Endothelial cell of umbilical vein (primary cell): ENCODE measurements around the gene EEF1A1. TPM values are rescaled to one million over a fixed set of nuclear protein-coding genes. Genes with fewer than 3 reads are reported as not detected.
"Not testable (repeated sequence)": the region's sequence is repeated elsewhere in the genome, so short reads cannot be mapped to it uniquely, and the experiment has no call there.

ENCODE experiments used
- BruUV-seq: library from RNA; stranded (reverse); fragments of 400-500 nt; replicated peaks from 2 replicates; lab custom pipeline; 2021; lab: Mats Ljungman, UMichigan
- CTCF ChIA-PET: fragments of 300-600, 350-600 bp; sonication (Branson Sonifier 250); formaldehyde crosslinking; loops from one replicate; lab custom pipeline; 2021; ENCODE audit warnings: antibody characterized with exemption, inconsistent platforms; lab: Charles Lee
- POLR2A ChIA-PET: fragments of 300-600, 350-600 bp; sonication (Branson Sonifier 250); formaldehyde crosslinking; loops from one replicate; lab custom pipeline; 2021; ENCODE audit warnings: antibody characterized with exemption, inconsistent platforms; lab: Charles Lee
- DNase-seq: peaks from one replicate; pipeline ENCODE4 v3.0.0-alpha.2; 2011; ENCODE audit warnings: low read depth, low spot score
- FAIRE-seq: peaks from 2 replicates; lab custom pipeline; 2011; peaks lifted over from hg19 to GRCh38; lab: Jason Lieb, UNC
- H2AFZ ChIP-seq: 2 replicates; pipeline ENCODE4 v1.6.0; 2012; ENCODE audit warnings: low read depth, low read length, control low read depth, inconsistent platforms
- H3K27ac ChIP-seq: 2 replicates; pipeline ENCODE4 v1.5.1; 2011; ENCODE audit warnings: low read depth, mild to moderate bottlenecking, control low read depth, low read length, moderate library complexity; ENCODE audit not compliant: insufficient read depth
- H3K27me3 ChIP-seq, 2 experiments: 2 replicates each; pipeline versions ENCODE4 v1.6.0 to v1.6.1; 2011; ENCODE audit warnings: low read length in 2 of 2, mixed read lengths in 1 of 2; ENCODE audit not compliant: control insufficient read depth in 2 of 2, insufficient read depth in 2 of 2
- H3K36me3 ChIP-seq, 2 experiments: 2 replicates in 1 of 2; 3 replicates in 1 of 2; pipeline ENCODE4 v1.5.1; 2011; ENCODE audit warnings: low read length in 2 of 2, mild to moderate bottlenecking in 1 of 2, moderate library complexity in 1 of 2; ENCODE audit not compliant: control insufficient read depth in 2 of 2, insufficient read depth in 2 of 2; ENCODE audit errors: extremely low read depth in 1 of 2
- H3K4me1 ChIP-seq: 3 replicates; pipeline ENCODE4 v1.5.1; 2011; ENCODE audit warnings: mild to moderate bottlenecking, low read length; ENCODE audit not compliant: control insufficient read depth, insufficient read depth; ENCODE audit errors: extremely low read depth
- H3K4me2 ChIP-seq: 2 replicates; pipeline ENCODE4 v1.6.1; 2011; ENCODE audit warnings: low read length, control low read depth, mixed read lengths; ENCODE audit not compliant: insufficient read depth
- H3K4me3 ChIP-seq, 3 experiments: fragments of 200-600 bp in 1 of 3; sonication (generic), shearing (Covaris generic) in 1 of 3; replicated peaks in 1 of 3; 2 replicates each; pipeline ENCODE4 v1.5.1; 2011 to 2016; ENCODE audit warnings: control low read depth in 3 of 3, low read length in 3 of 3, mild to moderate bottlenecking in 2 of 3, inconsistent platforms in 1 of 3, low read depth in 1 of 3, moderate library complexity in 1 of 3; ENCODE audit not compliant: insufficient read depth in 1 of 3
- H3K79me2 ChIP-seq: 2 replicates; pipeline ENCODE4 v1.6.0; 2012; ENCODE audit warnings: low read length, inconsistent platforms; ENCODE audit not compliant: control insufficient read depth, insufficient read depth
- H3K9ac ChIP-seq: replicated peaks from 2 replicates; pipeline ENCODE3; 2011; ENCODE audit warnings: low read length, control low read depth; ENCODE audit not compliant: insufficient read depth; ENCODE audit errors: extremely low read depth
- H3K9me1 ChIP-seq: replicated peaks from 3 replicates; pipeline ENCODE4 v1.6.0; 2011; ENCODE audit warnings: mild to moderate bottlenecking, low read length; ENCODE audit not compliant: control insufficient read depth, insufficient read depth; ENCODE audit errors: extremely low read depth
- H3K9me3 ChIP-seq: replicated peaks from 2 replicates; pipeline ENCODE4 v1.5.1; 2012; ENCODE audit warnings: low read length, inconsistent platforms; ENCODE audit not compliant: control insufficient read depth, insufficient read depth
- H4K20me1 ChIP-seq: replicated peaks from 2 replicates; pipeline ENCODE3; 2011; ENCODE audit warnings: mild to moderate bottlenecking, low read length; ENCODE audit not compliant: control insufficient read depth, insufficient read depth; ENCODE audit errors: extremely low read depth
- EZH2 ChIP-seq: IDR thresholded peaks from 2 replicates; pipeline ENCODE4 v1.6.1; 2012; ENCODE audit warnings: borderline replicate concordance, low read depth, mild to moderate bottlenecking, moderate library complexity, low read length, inconsistent platforms; ENCODE audit not compliant: severe bottlenecking
- FOS ChIP-seq: IDR thresholded peaks from 2 replicates; pipeline ENCODE4 v1.6.1; 2011; ENCODE audit warnings: mild to moderate bottlenecking, low read length, moderate library complexity, borderline replicate concordance; ENCODE audit not compliant: insufficient read depth
- GATA2 ChIP-seq: IDR thresholded peaks from 2 replicates; pipeline ENCODE4 v1.7.0; 2011; ENCODE audit warnings: low read depth, mild to moderate bottlenecking, moderate library complexity, mixed read lengths, low read length; ENCODE audit not compliant: insufficient read length, insufficient read depth
- JUN ChIP-seq: IDR thresholded peaks from 2 replicates; pipeline ENCODE4 v1.6.1; 2011; ENCODE audit warnings: borderline replicate concordance, low read depth; ENCODE audit not compliant: insufficient read length, insufficient read depth
- MYC ChIP-seq: IDR thresholded peaks from one replicate; pipeline ENCODE4 v1.6.1; 2011; ENCODE audit warnings: mild to moderate bottlenecking, low read depth, low read length
- POLR2A ChIP-seq: IDR thresholded peaks from 2 replicates; pipeline ENCODE4 v1.6.1; 2012; ENCODE audit warnings: low read depth, mild to moderate bottlenecking, control low read depth, low read length
- POLR2AphosphoS5 ChIP-seq: IDR thresholded peaks from 2 replicates; pipeline ENCODE4 v1.6.1; 2012; ENCODE audit warnings: low read depth, mild to moderate bottlenecking, control low read depth, low read length, moderate library complexity; ENCODE audit not compliant: insufficient read depth
- dilution Hi-C: fragments of 300-500 bp; cut with MboI; formaldehyde crosslinking; loops from one replicate; pipeline ENCODE4 v1.15.0; 2019; ENCODE audit warnings: low sequenced_read_pairs; ENCODE audit not compliant: extremely low pct_ligation_motif_present
- intact Hi-C: fragments of 100-400 bp; cut with micrococcal nuclease; formaldehyde crosslinking; loops from one replicate; pipeline ENCODE4 v1.10.0; 2022
- polyA plus RNA-seq, 4 experiments: library from polyadenylated mRNA; depleted of rRNA in 3 of 4; stranded (reverse) in 3 of 4; unstranded in 1 of 4; fragments of >200 nt; gene quantifications; 2 replicates each; pipeline versions ENCODE4 v1.2.1 to v1.2.3, GENCODE V29; 2011 to 2012; ENCODE audit warnings: missing spikeins in 1 of 4
- total RNA-seq: library from RNA; stranded (reverse); gene quantifications from 2 replicates; pipeline ENCODE4 v1.2.3, GENCODE V29; 2021
- TF ChIP-seq, protein P1 (sequence below): IDR thresholded peaks from 2 replicates; pipeline ENCODE4 v1.6.1; 2011; ENCODE audit not compliant: insufficient read depth, insufficient read length
- TF ChIP-seq, protein P2 (sequence below), 2 donors: IDR thresholded peaks; 1 replicate in 1 of 2; 2 replicates in 1 of 2; pipeline ENCODE4 v1.5.1; 2011; ENCODE audit warnings: low read length in 2 of 2, mild to moderate bottlenecking in 2 of 2, moderate library complexity in 2 of 2, control low read depth in 1 of 2, inconsistent platforms in 1 of 2, low read depth in 1 of 2; ENCODE audit not compliant: insufficient read depth in 1 of 2; ENCODE audit errors: extremely low read depth in 1 of 2

EEF1A1 gene
- total and polyA plus RNA-seq, 2 donors (not counting 3 experiments of a cell fraction or from before 2014, with no cell fraction given): 9,186 to 11,104 TPM

DNA sequence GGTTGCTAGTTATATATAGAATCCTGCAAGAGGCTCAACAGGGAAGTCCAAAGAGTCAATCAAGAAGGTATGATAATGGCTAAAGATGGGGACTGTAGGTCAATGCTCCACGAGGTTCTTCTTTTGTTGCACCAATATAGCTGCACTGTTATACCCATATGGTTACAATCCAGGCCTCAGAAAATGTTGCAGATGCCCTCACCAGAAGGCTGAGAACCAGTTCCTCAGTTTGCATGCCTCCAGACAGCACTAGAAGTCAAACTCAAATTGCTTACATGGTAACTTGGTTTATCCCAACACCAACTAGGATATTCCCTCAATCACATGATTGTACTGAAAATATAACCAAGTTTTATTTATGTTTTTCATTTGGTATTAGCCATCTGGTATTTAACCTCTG lies 12.1 kb downstream of the EEF1A1 start:
- ChIA-PET POLR2A (interaction anchor here (1.4 to 1.7 kb wide), 2 partner anchors 11 to 13 kb away, joined by 4 to 5 read pairs; partner anchors contain the start of gene EEF1A1), CTCF (interaction anchor here (1.1 to 1.9 kb wide), 3 partner anchors 39 to 144 kb away, joined by 4 to 8 read pairs (median 5); no protein-coding TSS in a partner anchor)
- Histone ChIP-seq H3K9me3 (no peaks in the 10 kb centered on the region), H3K36me3 (no peaks in the 10 kb centered on the region), H3K79me2 (no peaks in the 10 kb centered on the region), H3K27ac (no peak overlapping the region), H3K4me2 (no peak overlapping the region), H3K4me3 (no peak overlapping the region), H3K9ac (no peak overlapping the region), H3K9me1 (no peaks in the 10 kb centered on the region), H3K27me3 (no peaks in the 10 kb centered on the region), H4K20me1 (no peaks in the 10 kb centered on the region), H2AFZ (no peak overlapping the region), H3K4me1 (no peaks in the 10 kb centered on the region)
- DNase-seq (no peak), FAIRE-seq (no peak)
- dilution Hi-C loops: no loop called here
- intact Hi-C loops: no loop called here
- no peak for TF ChIP-seq EZH2
- no peak for TF ChIP-seq POLR2A
- no TSS peak for BruUV-seq

- POLR2A ChIA-PET: no interaction called here
- H3K4me1 ChIP-seq: no peaks in the 10 kb centered on the region
- FAIRE-seq: no peak
These were observed 14.6 kb downstream of the EEF1A1 start for GRCh38 chr6:73506246-73506645.

DNA sequence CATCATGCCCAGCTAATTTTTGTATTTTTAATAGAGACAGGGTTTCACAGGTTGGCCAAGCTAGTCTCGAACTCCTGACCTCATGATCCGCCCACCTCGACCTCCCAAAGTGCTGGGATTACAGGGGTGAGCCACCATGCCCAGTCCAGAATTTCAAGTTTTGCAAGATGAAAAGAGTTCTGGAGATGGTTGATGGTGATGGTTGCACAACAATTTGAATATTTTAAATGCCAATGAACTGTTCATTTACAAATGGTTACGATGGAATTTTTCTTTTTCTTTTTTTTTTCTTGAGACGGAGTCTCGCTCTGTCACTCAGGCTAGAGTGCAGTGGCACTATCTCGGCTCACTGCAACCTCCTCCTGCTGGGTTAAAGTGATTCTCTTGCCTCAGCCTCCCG lies 15.1 kb downstream of the EEF1A1 start:
- BruUV-seq, H3K27me3 ChIP-seq, FAIRE-seq, CTCF ChIA-PET, H4K20me1 ChIP-seq, H3K9me1 ChIP-seq, H3K9me3 ChIP-seq, H3K36me3 ChIP-seq, H2AFZ ChIP-seq, H3K4me3 ChIP-seq, intact Hi-C loops, H3K27ac ChIP-seq, H3K9ac ChIP-seq, H3K4me2 ChIP-seq, DNase-seq, H3K79me2 ChIP-seq, H3K4me1 ChIP-seq, dilution Hi-C loops, POLR2A ChIA-PET: not testable (repeated sequence)

More at GRCh38 chr6:73506246-73506645, 14.6 kb downstream of the EEF1A1 start:
- dilution Hi-C loops (no loop called here), intact Hi-C loops (no loop called here)
- Histone ChIP-seq H3K27ac (no peak overlapping the region), H3K27me3 (no peaks in the 10 kb centered on the region), H4K20me1 (no peaks in the 10 kb centered on the region), H3K9ac (no peak overlapping the region), H3K4me3 (no peak overlapping the region), H3K36me3 (peaks cover 0 to 2% of the 10 kb centered on the region in 2 experiments), H3K9me3 (no peaks in the 10 kb centered on the region), H3K79me2 (no peaks in the 10 kb centered on the region), H3K4me2 (no peak overlapping the region), H3K9me1 (no peaks in the 10 kb centered on the region), H2AFZ (no peak overlapping the region)
- TF ChIP-seq, protein P1, sequence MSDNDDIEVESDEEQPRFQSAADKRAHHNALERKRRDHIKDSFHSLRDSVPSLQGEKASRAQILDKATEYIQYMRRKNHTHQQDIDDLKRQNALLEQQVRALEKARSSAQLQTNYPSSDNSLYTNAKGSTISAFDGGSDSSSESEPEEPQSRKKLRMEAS: no peak
- TF ChIP-seq POLR2AphosphoS5 (no peak), GATA2 (no peak), FOS (no peak), EZH2 (no peak), POLR2A (no peak), MYC (no peak), JUN (no peak)
- TF ChIP-seq, protein P2, sequence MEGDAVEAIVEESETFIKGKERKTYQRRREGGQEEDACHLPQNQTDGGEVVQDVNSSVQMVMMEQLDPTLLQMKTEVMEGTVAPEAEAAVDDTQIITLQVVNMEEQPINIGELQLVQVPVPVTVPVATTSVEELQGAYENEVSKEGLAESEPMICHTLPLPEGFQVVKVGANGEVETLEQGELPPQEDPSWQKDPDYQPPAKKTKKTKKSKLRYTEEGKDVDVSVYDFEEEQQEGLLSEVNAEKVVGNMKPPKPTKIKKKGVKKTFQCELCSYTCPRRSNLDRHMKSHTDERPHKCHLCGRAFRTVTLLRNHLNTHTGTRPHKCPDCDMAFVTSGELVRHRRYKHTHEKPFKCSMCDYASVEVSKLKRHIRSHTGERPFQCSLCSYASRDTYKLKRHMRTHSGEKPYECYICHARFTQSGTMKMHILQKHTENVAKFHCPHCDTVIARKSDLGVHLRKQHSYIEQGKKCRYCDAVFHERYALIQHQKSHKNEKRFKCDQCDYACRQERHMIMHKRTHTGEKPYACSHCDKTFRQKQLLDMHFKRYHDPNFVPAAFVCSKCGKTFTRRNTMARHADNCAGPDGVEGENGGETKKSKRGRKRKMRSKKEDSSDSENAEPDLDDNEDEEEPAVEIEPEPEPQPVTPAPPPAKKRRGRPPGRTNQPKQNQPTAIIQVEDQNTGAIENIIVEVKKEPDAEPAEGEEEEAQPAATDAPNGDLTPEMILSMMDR (IDR thresholded peaks at IDR 0.05; ENCODE audit: extremely low read depth in 1 of 2, insufficient read depth in 1 of 2, low read depth in 1 of 2, low read length in 2 of 2): no peak
- BruUV-seq: no TSS peak
- DNase-seq: no peak
- CTCF ChIA-PET: no interaction called here
